Smooth muscle cell (in vitro differentiated cells): ENCODE measurements around the gene FADS6. TPM values are rescaled to one million over a fixed set of nuclear protein-coding genes. Genes with fewer than 3 reads are reported as not detected.

Source experiments
- DNase-seq: peaks from one replicate; lab custom pipeline; 2025; ENCODE audit not compliant: unreplicated experiment; lab: John Stamatoyannopoulos, UW
- H2AFZ ChIP-seq: fragments of 200-600 bp; sonication (generic); 2 replicates; pipeline ENCODE4 v1.6.0; 2016; ENCODE audit warnings: antibody characterized with exemption, low read depth, mild to moderate bottlenecking
- H3F3A ChIP-seq: fragments of 200-600 bp; sonication (generic); 2 replicates; pipeline ENCODE4 v1.6.0; 2017; ENCODE audit warnings: antibody characterized with exemption, low read depth
- H3K27ac ChIP-seq: fragments of 200-600 bp; sonication (generic); 2 replicates; pipeline ENCODE4 v1.5.1; 2016; ENCODE audit warnings: low read depth, mild to moderate bottlenecking
- H3K27me3 ChIP-seq: fragments of 200-600 bp; sonication (generic); 2 replicates; pipeline ENCODE4 v1.6.1; 2016; ENCODE audit warnings: low read depth, mild to moderate bottlenecking
- H3K36me3 ChIP-seq: fragments of 200-600 bp; sonication (generic); 2 replicates; pipeline ENCODE4 v1.5.1; 2016; ENCODE audit warnings: low read depth
- H3K4me1 ChIP-seq: fragments of 200-600 bp; sonication (generic); 2 replicates; pipeline ENCODE4 v1.5.1; 2016; ENCODE audit warnings: low read depth
- H3K4me2 ChIP-seq: fragments of 200-600 bp; sonication (generic); 2 replicates; pipeline ENCODE4 v1.6.0; 2016; ENCODE audit warnings: mild to moderate bottlenecking
- H3K4me3 ChIP-seq: fragments of 200-600 bp; sonication (generic); 2 replicates; pipeline ENCODE4 v1.5.1; 2016; ENCODE audit warnings: mild to moderate bottlenecking
- H3K79me2 ChIP-seq: fragments of 200-600 bp; sonication (generic); 2 replicates; pipeline ENCODE4 v1.6.0; 2016; ENCODE audit warnings: low read depth, mild to moderate bottlenecking
- H3K9ac ChIP-seq: fragments of 200-600 bp; sonication (generic); 2 replicates; pipeline ENCODE4 v1.6.0; 2016; ENCODE audit warnings: low read depth
- H3K9me3 ChIP-seq: fragments of 200-600 bp; sonication (generic); replicated peaks from 2 replicates; pipeline ENCODE4 v1.5.1; 2016; ENCODE audit warnings: low read depth
- H4K20me1 ChIP-seq: fragments of 200-600 bp; sonication (generic); 2 replicates; pipeline ENCODE4 v1.6.0; 2016; ENCODE audit warnings: low read depth
- CTCF ChIP-seq: fragments of 200-600 bp; sonication (generic); IDR thresholded peaks from 2 replicates; pipeline ENCODE4 v1.5.1; 2017; ENCODE audit warnings: borderline replicate concordance, mild to moderate bottlenecking, antibody characterized with exemption; ENCODE audit not compliant: insufficient read depth, poor library complexity, severe bottlenecking
- WGBS: methylation state at CpG from one replicate; pipeline ENCODE4 v1.1.7; 2016; ENCODE audit warnings: low lambda C conversion rate; 5-methylcytosine and 5-hydroxymethylcytosine counted together
- polyA plus RNA-seq: library from polyadenylated mRNA; unstranded; fragments of >200 nt; fragmentation: Nextera tagmentation; extraction: Ambion mirVana; gene quantifications from 2 replicates; pipeline ENCODE4 v1.2.1, GENCODE V29; 2016
- total RNA-seq: library from RNA; depleted of rRNA; stranded (reverse); fragments of >200 nt; gene quantifications from 2 replicates; pipeline ENCODE4 v1.2.3, GENCODE V29; 2014

FADS6 gene
- total and polyA plus RNA-seq, 2 experiments from 2014 or later, result not detected

- Histone ChIP-seq H3K27me3 (peaks cover 62% of the 10 kb centered on the region), H3K4me3 (no peak overlapping the region), H3K4me1 (peaks cover 6% of the 10 kb centered on the region), H3K27ac (no peak overlapping the region), H2AFZ (no peak overlapping the region), H3K79me2 (no peaks in the 10 kb centered on the region), H3K9me3 (no peaks in the 10 kb centered on the region), H3F3A (no peaks in the 10 kb centered on the region), H3K9ac (no peak overlapping the region), H4K20me1 (peaks cover 3% of the 10 kb centered on the region), H3K36me3 (no peaks in the 10 kb centered on the region), H3K4me2 (peak overlapping the region; percentile 69)
- 2% methylated on average over 50 of the region's 96 CpGs for WGBS
- no peak for TF ChIP-seq CTCF
- DNase-seq, result no peak
Observed at GRCh38 chr17:74860872-74861661, 32.4 kb downstream of the FADS6 start.

GRCh38 chr17:74860229-74860871, 33.1 kb downstream of the FADS6 start:
- Histone ChIP-seq H2AFZ (no peak overlapping the region), H3K4me3 (no peak overlapping the region), H3K4me1 (peaks cover 6% of the 10 kb centered on the region), H4K20me1 (peaks cover 3% of the 10 kb centered on the region), H3F3A (no peaks in the 10 kb centered on the region), H3K9me3 (no peaks in the 10 kb centered on the region), H3K27me3 (peaks cover 69% of the 10 kb centered on the region), H3K4me2 (no peak overlapping the region), H3K9ac (no peak overlapping the region), H3K27ac (no peak overlapping the region), H3K79me2 (no peaks in the 10 kb centered on the region), H3K36me3 (no peaks in the 10 kb centered on the region)
- WGBS, result 17% methylated on average over 34 of the region's 44 CpGs
- DNase-seq, result no peak
- no peak for TF ChIP-seq CTCF

- Histone ChIP-seq H3K4me2 (peak within 1 kb of the TSS; percentile 75), H3K79me2 (no peaks in the 10 kb centered on the region), H3K4me3 (peak within 1 kb of the TSS; percentile 37), H3K9ac (no peak within 1 kb of the TSS), H3K36me3 (no peaks in the 10 kb centered on the region), H3K27me3 (peaks cover 76% of the 10 kb centered on the region), H3K9me3 (no peaks in the 10 kb centered on the region), H3F3A (no peaks in the 10 kb centered on the region), H3K4me1 (peaks cover 6% of the 10 kb centered on the region), H2AFZ (no peak within 1 kb of the TSS), H4K20me1 (peaks cover 3% of the 10 kb centered on the region), H3K27ac (no peak within 1 kb of the TSS)
- 3% methylated on average over 19 of the region's 72 CpGs for whole genome bisulfite sequencing
- DNase-seq, result no peak
- peak; percentile 46 for TF ChIP-seq CTCF
Observed at GRCh38 chr17:74859459-74860228, 33.8 kb downstream of the FADS6 start, which contains the start of gene GRIN2C. GRIN2C (minus strand) TSS chr17:74859885; CDS start chr17:74855092, 4,793 bp downstream.
